ENCODE data around the gene CDC42EP5. TPM values are rescaled to one million over a fixed set of nuclear protein-coding genes. Genes with fewer than 3 reads are reported as not detected.
"Not testable (repeated sequence)": the region's sequence is repeated elsewhere in the genome, so short reads cannot be mapped to it uniquely, and the experiment has no call there.

Gene CDC42EP5
- total RNA-seq, 1 donor from 2014 or later: not detected

- DNase-seq: no peak
- peaks cover 4% of the 10 kb centered on the region for H3K9me3 Mint-ChIP-seq (ENCODE audit: unreplicated experiment)
- H3K27ac Mint-ChIP-seq (ENCODE audit: unreplicated experiment): no peak overlapping the region
- H3K27me3 Mint-ChIP-seq (ENCODE audit: unreplicated experiment): no peaks in the 10 kb centered on the region
- no peaks in the 10 kb centered on the region for H3K36me3 Mint-ChIP-seq (ENCODE audit: unreplicated experiment)
- TF ChIP-seq CTCF (IDR thresholded peaks at IDR 0.05; ENCODE audit: partially characterized antibody, unreplicated experiment): no peak
- no peaks in the 10 kb centered on the region for H3K4me1 Mint-ChIP-seq (ENCODE audit: low read depth, unreplicated experiment)
- H3K4me3 Mint-ChIP-seq (ENCODE audit: unreplicated experiment): no peak overlapping the region
Observed at GRCh38 chr19:54517483-54517882, 44.4 kb upstream of the CDC42EP5 start.

- no peak for TF ChIP-seq CTCF (IDR thresholded peaks at IDR 0.05; ENCODE audit: partially characterized antibody, unreplicated experiment)
- Mint-ChIP-seq H3K4me1 (ENCODE audit: low read depth, unreplicated experiment) (no peaks in the 10 kb centered on the region), H3K9me3 (ENCODE audit: unreplicated experiment) (peaks cover 4% of the 10 kb centered on the region), H3K27me3 (ENCODE audit: unreplicated experiment) (peaks cover 2% of the 10 kb centered on the region), H3K36me3 (ENCODE audit: unreplicated experiment) (no peaks in the 10 kb centered on the region), H3K27ac (ENCODE audit: unreplicated experiment) (no peak overlapping the region), H3K4me3 (ENCODE audit: unreplicated experiment) (no peak overlapping the region)
- DNase-seq: no peak
Observed at GRCh38 chr19:54515156-54515555, 42.1 kb upstream of the CDC42EP5 start.

GRCh38 chr19:54509200-54509940 is 36.3 kb upstream of the CDC42EP5 start:
- H3K36me3 Mint-ChIP-seq (ENCODE audit: unreplicated experiment); H3K9me3 Mint-ChIP-seq (ENCODE audit: unreplicated experiment); H3K27me3 Mint-ChIP-seq (ENCODE audit: unreplicated experiment); DNase-seq; H3K4me3 Mint-ChIP-seq (ENCODE audit: unreplicated experiment); H3K27ac Mint-ChIP-seq (ENCODE audit: unreplicated experiment); H3K4me1 Mint-ChIP-seq (ENCODE audit: low read depth, unreplicated experiment): not testable (repeated sequence)

- H3K36me3 Mint-ChIP-seq (ENCODE audit: unreplicated experiment); H3K4me1 Mint-ChIP-seq (ENCODE audit: low read depth, unreplicated experiment); H3K27ac Mint-ChIP-seq (ENCODE audit: unreplicated experiment); H3K27me3 Mint-ChIP-seq (ENCODE audit: unreplicated experiment); H3K9me3 Mint-ChIP-seq (ENCODE audit: unreplicated experiment); H3K4me3 Mint-ChIP-seq (ENCODE audit: unreplicated experiment); DNase-seq: not testable (repeated sequence)
Observed at GRCh38 chr19:54508487-54508886, 35.4 kb upstream of the CDC42EP5 start.

GRCh38 chr19:54507824-54508223 is 34.7 kb upstream of the CDC42EP5 start:
- TF ChIP-seq CTCF (IDR thresholded peaks at IDR 0.05; ENCODE audit: partially characterized antibody, unreplicated experiment): no peak
- Mint-ChIP-seq H3K9me3 (ENCODE audit: unreplicated experiment) (no peaks in the 10 kb centered on the region), H3K27ac (ENCODE audit: unreplicated experiment) (no peak overlapping the region), H3K27me3 (ENCODE audit: unreplicated experiment) (peaks cover 4% of the 10 kb centered on the region), H3K4me1 (ENCODE audit: low read depth, unreplicated experiment) (no peaks in the 10 kb centered on the region), H3K36me3 (ENCODE audit: unreplicated experiment) (no peaks in the 10 kb centered on the region), H3K4me3 (ENCODE audit: unreplicated experiment) (no peak overlapping the region)
- no peak for DNase-seq

GRCh38 chr19:54507038-54507717 is 34.1 kb upstream of the CDC42EP5 start:
- H3K27me3 Mint-ChIP-seq (ENCODE audit: unreplicated experiment); H3K27ac Mint-ChIP-seq (ENCODE audit: unreplicated experiment); H3K9me3 Mint-ChIP-seq (ENCODE audit: unreplicated experiment); H3K4me3 Mint-ChIP-seq (ENCODE audit: unreplicated experiment); H3K4me1 Mint-ChIP-seq (ENCODE audit: low read depth, unreplicated experiment); DNase-seq; H3K36me3 Mint-ChIP-seq (ENCODE audit: unreplicated experiment): not testable (repeated sequence)
